ENCODE measurements around the gene LAD1.

The LAD1 gene

DNA sequence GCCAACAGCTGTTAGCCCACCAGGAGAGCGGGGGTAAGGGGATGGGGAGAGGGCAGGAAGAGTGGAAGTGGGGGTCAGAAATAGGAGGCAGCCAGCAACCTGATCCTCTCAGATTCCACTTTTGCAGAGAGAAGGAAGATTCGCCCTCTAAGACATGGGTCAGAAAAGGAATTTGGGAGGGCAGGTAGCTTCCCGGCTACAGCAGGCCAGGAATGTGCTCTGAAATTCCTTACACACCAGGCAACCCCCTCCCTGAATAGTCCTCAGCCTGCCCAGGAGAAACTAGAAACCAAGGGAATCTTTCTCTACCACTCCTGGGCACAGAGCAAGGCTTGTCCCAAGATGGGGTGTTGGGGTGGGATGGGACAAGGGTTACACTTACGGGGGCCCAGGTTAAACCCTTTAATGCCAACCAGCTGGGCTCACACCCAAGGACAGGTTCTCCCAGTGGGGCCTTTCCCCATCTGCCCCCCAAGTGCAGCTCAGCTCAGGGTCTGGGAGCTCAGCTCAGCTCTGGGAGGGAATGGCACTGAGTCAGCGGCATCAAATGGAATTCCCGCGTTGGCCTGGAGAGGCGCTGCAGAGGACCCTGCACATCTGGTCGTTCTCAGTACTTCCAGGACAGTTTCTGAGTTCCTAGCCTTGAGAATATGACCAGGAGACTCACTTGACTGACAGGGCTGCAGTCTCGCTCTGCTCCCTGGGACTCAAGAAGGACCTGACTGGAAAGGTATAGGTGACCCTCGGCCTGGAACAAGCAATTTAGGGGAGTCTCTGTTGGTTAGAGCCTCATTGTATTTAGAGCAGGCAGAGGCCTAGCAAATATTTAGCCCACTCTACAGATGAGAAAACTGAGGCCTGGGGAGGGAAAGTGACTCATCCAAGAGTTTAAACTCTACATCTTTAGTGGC lies 22.4 kb downstream of the LAD1 start:
- DNase-seq (ENCODE audit: insufficient read length, low spot score) (no peak), FAIRE-seq (no peak)
- TF ChIP-seq, protein P1, sequence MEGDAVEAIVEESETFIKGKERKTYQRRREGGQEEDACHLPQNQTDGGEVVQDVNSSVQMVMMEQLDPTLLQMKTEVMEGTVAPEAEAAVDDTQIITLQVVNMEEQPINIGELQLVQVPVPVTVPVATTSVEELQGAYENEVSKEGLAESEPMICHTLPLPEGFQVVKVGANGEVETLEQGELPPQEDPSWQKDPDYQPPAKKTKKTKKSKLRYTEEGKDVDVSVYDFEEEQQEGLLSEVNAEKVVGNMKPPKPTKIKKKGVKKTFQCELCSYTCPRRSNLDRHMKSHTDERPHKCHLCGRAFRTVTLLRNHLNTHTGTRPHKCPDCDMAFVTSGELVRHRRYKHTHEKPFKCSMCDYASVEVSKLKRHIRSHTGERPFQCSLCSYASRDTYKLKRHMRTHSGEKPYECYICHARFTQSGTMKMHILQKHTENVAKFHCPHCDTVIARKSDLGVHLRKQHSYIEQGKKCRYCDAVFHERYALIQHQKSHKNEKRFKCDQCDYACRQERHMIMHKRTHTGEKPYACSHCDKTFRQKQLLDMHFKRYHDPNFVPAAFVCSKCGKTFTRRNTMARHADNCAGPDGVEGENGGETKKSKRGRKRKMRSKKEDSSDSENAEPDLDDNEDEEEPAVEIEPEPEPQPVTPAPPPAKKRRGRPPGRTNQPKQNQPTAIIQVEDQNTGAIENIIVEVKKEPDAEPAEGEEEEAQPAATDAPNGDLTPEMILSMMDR (IDR thresholded peaks at IDR 0.05; ENCODE audit: insufficient read depth, missing control alignments) = peak; percentile 57

DNA sequence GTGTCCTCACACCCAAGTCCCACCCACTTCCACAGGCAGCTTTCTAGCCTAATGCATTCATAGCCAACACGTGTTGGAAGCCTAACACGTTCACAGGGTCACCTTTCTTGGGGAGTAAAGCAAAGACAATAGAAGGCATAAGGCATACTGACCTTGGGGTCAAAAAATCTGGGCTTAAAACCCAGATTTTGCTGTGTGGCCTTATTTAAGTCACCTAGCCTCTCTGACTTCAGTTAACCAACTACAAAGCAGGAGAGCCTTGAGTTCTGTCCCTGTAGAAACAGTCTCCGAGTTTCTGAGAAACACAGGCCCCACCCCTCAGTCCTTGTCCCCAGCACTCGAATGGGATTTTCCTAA lies 23.0 kb downstream of the LAD1 start:
- DNase-seq (ENCODE audit: insufficient read length, low spot score) (no peak), FAIRE-seq (no peak)
- TF ChIP-seq, protein P1 (IDR thresholded peaks at IDR 0.05; ENCODE audit: insufficient read depth, missing control alignments) = no peak

DNA sequence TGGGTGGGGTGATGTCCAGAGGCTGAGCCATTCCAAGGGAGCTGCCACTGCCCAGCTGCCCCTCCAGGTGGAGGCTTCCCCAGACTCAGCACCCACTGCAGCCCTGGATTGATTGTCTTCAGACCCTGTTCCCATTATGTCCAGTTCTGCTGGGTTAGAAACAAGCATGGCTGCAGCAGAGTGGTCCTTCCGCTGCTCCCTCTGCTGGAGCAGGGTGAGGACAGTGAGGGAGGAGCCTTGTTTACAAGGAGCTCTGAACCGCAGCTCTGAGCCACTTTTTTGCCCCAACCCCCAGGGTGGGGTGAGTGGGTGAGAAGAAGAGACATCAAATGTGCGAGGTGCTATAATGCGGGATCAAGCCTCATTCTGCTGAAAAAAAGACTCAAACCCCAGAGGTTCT lies 24.0 kb downstream of the LAD1 start:
- DNase-seq (ENCODE audit: insufficient read length, low spot score) (no peak), FAIRE-seq (no peak)
- TF ChIP-seq, protein P1 (IDR thresholded peaks at IDR 0.05; ENCODE audit: insufficient read depth, missing control alignments) = peak; percentile 11

DNA sequence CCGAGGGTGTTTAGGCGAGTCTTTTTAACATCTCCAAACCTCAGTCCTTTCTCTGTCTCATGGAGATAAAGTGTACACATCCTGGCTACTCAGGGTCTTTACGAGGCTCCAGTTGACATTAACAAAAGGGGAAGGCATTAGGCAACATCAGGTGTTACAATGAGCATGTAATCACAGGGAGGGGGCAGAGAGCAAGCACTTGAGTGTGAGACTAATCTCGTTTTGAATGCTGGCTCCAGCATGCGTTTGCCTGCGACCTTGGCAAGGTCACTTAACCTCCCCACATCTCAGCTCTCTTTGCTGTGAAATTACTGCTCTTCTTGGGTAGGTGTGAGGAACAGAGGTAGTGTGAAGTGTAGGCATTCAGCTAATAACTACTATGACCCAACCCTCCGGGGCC lies 24.8 kb downstream of the LAD1 start:
- FAIRE-seq (no peak), DNase-seq (ENCODE audit: insufficient read length, low spot score) (no peak)
- TF ChIP-seq, protein P1 (IDR thresholded peaks at IDR 0.05; ENCODE audit: insufficient read depth, missing control alignments) = no peak

DNA sequence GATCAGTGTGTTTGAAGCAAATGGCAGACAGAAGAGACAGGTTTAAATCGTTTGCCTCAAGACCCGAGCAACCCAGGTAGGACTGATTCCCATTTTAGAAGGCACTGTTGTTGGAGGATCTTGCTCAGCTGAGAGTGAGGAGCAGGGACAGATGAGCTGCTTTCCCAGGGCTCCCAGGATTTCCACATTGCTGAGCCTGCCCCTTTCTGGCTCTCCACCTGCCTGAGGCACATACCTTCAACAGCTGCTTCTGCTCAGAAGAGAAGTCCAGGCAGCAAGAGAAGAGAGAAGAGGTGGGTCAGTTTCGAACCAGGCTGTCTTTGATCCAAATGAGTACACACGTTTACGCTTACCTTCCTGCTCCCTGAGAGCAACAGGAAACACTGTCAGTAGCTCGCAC lies 27.3 kb downstream of the LAD1 start:
- no peak for FAIRE-seq

DNA sequence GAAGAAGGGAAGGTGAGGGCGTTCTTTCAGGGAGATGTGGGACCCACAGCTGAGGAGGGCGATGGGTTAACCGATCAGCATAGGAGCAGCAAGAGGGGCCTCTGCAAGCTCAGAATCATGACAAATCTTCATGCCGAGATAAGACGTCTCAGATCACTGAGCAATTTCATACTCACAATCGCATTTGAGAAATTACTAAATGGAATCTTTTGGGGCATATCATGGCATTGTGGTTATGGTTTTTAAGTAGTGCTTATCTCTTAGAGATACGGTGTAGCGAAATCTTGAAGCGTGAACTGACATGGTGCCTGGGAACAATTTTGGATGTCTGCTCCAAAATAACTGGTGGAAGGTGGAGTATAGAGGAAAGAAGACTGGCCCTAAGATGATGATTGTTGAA lies 27.8 kb downstream of the LAD1 start:
- no peak for FAIRE-seq
- DNase-seq (ENCODE audit: insufficient read length, low spot score) = no peak
- TF ChIP-seq, protein P1 (IDR thresholded peaks at IDR 0.05; ENCODE audit: insufficient read depth, missing control alignments) = no peak

More for the DNA sequence above, 27.3 kb downstream of the LAD1 start:
- DNase-seq (ENCODE audit: insufficient read length, low spot score) = no peak
- TF ChIP-seq, protein P1 (IDR thresholded peaks at IDR 0.05; ENCODE audit: insufficient read depth, missing control alignments) = no peak

DNA sequence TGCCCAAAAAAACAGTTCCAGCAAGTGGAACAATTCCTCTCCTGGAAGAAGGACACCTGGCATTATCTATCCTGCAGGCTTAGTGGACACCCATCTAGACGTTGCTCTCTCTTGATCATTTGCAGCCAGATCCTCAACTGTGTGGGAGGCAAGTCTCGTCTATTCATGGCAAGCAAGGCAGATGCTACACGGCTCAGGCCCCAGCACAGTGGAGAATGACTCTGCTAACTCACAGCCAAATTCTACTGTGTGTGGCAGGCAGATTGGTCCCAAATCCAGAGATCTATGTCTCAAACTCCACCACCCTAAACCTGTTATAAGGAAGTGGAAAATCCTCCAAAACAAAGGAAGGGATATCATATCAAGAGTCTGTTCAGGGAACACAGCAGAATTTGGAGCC lies 28.6 kb downstream of the LAD1 start:
- FAIRE-seq = no peak
- DNase-seq (ENCODE audit: insufficient read length, low spot score) = no peak
- TF ChIP-seq, protein P1 (IDR thresholded peaks at IDR 0.05; ENCODE audit: insufficient read depth, missing control alignments) = no peak

Data from D721Med (cell line).